Measurements from ENCODE around the gene CD9.

- TF ChIP-seq POLR2A (IDR thresholded peaks at IDR 0.05; ENCODE audit: low read depth, low read length) (no peak), TAF1 (IDR thresholded peaks at IDR 0.05; ENCODE audit: borderline replicate concordance, low read depth, low read length) (no peak), POLR2AphosphoS5 (IDR thresholded peaks at IDR 0.05; ENCODE audit: low read depth, low read length) (no peak)
These were observed 29.3 kb downstream of the CD9 start for GRCh38 chr12:6229224-6230218.

Measured in GM12892 (cell line).